GM12864 (cell line): ENCODE measurements around the gene ZNF784.

Experiments
- DNase-seq: peaks from one replicate; pipeline ENCODE4 v3.0.0-alpha.2; 2011; ENCODE audit warnings: low read depth
- H3K4me3 ChIP-seq: 2 replicates; pipeline ENCODE4 v1.5.1; 2011; ENCODE audit warnings: mild to moderate bottlenecking, low read depth, low read length, control low read depth
- TF ChIP-seq, protein P1 (sequence below): IDR thresholded peaks from 2 replicates; pipeline ENCODE4 v1.5.1; 2011; ENCODE audit warnings: low read depth, mild to moderate bottlenecking, moderate library complexity, low read length, control low read depth, inconsistent platforms; ENCODE audit errors: missing control alignments

ZNF784 gene

DNA sequence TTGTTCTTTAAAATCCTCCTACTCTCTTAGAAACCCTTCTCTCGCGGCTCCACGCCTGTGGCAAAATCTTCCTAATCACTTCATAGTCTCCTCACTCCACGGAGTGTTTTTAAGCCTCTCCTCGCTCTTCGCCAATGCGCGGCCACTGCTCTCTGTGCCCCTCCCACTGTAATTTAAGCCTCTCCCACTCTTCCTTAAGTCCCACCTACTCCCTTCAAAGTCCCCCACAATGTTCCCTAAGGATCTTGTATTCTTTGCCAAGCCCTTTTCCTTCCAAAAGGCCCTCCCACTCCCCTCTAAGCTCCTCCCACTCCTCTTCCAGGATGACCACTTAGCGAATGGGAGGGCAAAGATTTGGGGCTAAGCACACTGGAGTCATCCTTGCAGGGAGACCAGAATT lies 26.3 kb downstream of the ZNF784 start:
- DNase-seq = no peak
- TF ChIP-seq, protein P1, sequence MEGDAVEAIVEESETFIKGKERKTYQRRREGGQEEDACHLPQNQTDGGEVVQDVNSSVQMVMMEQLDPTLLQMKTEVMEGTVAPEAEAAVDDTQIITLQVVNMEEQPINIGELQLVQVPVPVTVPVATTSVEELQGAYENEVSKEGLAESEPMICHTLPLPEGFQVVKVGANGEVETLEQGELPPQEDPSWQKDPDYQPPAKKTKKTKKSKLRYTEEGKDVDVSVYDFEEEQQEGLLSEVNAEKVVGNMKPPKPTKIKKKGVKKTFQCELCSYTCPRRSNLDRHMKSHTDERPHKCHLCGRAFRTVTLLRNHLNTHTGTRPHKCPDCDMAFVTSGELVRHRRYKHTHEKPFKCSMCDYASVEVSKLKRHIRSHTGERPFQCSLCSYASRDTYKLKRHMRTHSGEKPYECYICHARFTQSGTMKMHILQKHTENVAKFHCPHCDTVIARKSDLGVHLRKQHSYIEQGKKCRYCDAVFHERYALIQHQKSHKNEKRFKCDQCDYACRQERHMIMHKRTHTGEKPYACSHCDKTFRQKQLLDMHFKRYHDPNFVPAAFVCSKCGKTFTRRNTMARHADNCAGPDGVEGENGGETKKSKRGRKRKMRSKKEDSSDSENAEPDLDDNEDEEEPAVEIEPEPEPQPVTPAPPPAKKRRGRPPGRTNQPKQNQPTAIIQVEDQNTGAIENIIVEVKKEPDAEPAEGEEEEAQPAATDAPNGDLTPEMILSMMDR = no peak
- no peak overlapping the region for H3K4me3 ChIP-seq

- no peak overlapping the region for H3K4me3 ChIP-seq
- TF ChIP-seq, protein P1 = no peak
- DNase-seq = no peak
Measured at GRCh38 chr19:55597501-55597921, 26.9 kb downstream of the ZNF784 start.

DNA sequence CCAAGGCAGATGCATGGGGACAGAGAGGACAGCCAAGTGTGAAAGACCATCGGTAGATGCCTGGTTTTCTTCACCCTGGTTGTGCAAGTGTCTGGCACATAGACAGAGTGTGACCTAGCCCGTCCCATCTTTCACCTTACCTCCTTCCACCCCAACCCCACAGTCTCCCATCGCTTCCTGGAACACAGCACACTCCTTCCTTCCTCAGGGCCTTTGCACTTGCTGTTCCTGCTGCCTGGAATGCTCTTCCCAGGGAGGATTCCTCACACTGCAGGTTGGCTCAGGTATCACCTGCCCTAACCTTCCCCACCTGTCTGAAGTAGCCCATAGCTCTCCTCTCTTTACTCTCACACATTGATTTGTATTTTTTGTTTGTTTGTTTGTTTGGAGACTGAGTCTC lies 28.1 kb downstream of the ZNF784 start:
- H3K4me3 ChIP-seq = no peak overlapping the region
- DNase-seq = no peak
- TF ChIP-seq, protein P1 = no peak

DNA sequence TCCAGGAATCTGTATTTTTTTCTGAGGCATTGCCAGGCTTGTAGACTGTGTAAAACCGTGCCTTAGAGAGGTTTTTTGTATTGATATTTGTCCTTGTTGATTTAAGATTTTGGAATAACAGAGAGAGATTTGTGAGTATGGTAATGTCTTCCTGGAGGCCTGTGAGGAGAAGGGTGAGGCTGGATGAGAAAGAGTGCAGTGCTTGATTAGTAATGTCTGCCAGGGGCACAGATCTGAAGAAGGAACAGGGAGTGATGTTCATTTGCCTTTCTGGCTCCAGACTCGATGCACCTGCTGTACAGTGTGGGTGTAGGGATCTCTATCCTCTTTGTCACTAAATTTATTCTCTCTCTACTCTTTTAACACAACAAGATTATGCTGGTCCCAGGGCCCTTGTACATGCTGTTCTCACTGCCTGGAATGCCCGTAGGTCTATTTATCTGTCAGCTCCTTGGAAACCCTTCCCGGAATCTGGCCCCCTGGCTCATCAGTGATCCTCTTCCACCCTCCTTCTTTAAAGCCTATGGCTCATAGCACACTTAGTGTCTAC lies 29.3 kb downstream of the ZNF784 start:
- no peak for DNase-seq
- TF ChIP-seq, protein P1 = no peak
- no peak overlapping the region for H3K4me3 ChIP-seq

- H3K4me3 ChIP-seq = no peak overlapping the region
- DNase-seq = no peak
- TF ChIP-seq, protein P1 = no peak
Measured at GRCh38 chr19:55593096-55593772, 31.1 kb downstream of the ZNF784 start.

GRCh38 chr19:55592391-55593090 lies 31.8 kb downstream of the ZNF784 start:
- H3K4me3 ChIP-seq = no peak overlapping the region
- no peak for DNase-seq
- TF ChIP-seq, protein P1 = no peak
